SK-N-SH (cell line): ENCODE data around the gene NDUFS8. TPM values are rescaled to one million over a fixed set of nuclear protein-coding genes. Genes with fewer than 3 reads are reported as not detected.

Source experiments
- CTCF ChIA-PET: fragments of 300-600, 350-600 bp; formaldehyde crosslinking; extraction: SDS; loops from one replicate; lab custom pipeline; 2021; lab: Yijun Ruan, JAX
- POLR2A ChIA-PET: fragments of 350-600 bp; sonication (Branson Sonifier 250); formaldehyde crosslinking; extraction: SDS; loops from one replicate; lab custom pipeline; 2020; ENCODE audit warnings: antibody characterized with exemption, inconsistent platforms; lab: Yijun Ruan, JAX
- DNase-seq: peaks from one replicate; pipeline ENCODE4 v3.0.0; 2012
- H2AFZ ChIP-seq: fragments of 200-600 bp; sonication (generic); 2 replicates; pipeline ENCODE4 v1.8.1; 2016; ENCODE audit warnings: antibody characterized with exemption, mild to moderate bottlenecking, low read depth
- H3F3A ChIP-seq: fragments of 200-600 bp; sonication (generic); replicated peaks from 2 replicates; pipeline ENCODE3; 2016; ENCODE audit warnings: antibody characterized with exemption, mild to moderate bottlenecking; ENCODE audit not compliant: insufficient read depth
- H3K27ac ChIP-seq, 2 experiments: fragments of 200-500 bp in 1 of 2; fragments of 200-600 bp in 1 of 2; sonication (Bioruptor generic) in 1 of 2; sonication (generic), shearing (Covaris generic) in 1 of 2; 2 replicates each; pipeline versions ENCODE4 v1.5.1 to v1.6.1; 2014 to 2016; ENCODE audit warnings: low read depth in 2 of 2, inconsistent platforms in 1 of 2, low read length in 1 of 2, mild to moderate bottlenecking in 1 of 2, mixed read lengths in 1 of 2
- H3K27me3 ChIP-seq: fragments of 200-600 bp; sonication (generic), shearing (Covaris generic); 2 replicates; pipeline ENCODE4 v1.6.1; 2016; ENCODE audit warnings: mixed run types; ENCODE audit not compliant: insufficient read depth
- H3K36me3 ChIP-seq, 2 experiments: fragments of 200-500 bp in 1 of 2; fragments of 200-600 bp in 1 of 2; sonication (Bioruptor generic) in 1 of 2; sonication (generic) in 1 of 2; replicated peaks in 1 of 2; 2 replicates each; pipeline versions ENCODE3 to v1.5.1; 2014 to 2016; ENCODE audit warnings: low read length in 1 of 2, mild to moderate bottlenecking in 1 of 2; ENCODE audit not compliant: insufficient read depth in 2 of 2, control insufficient read depth in 1 of 2
- H3K4me1 ChIP-seq, 2 experiments: fragments of 200-500 bp in 1 of 2; fragments of 200-600 bp in 1 of 2; sonication (Bioruptor generic) in 1 of 2; sonication (generic), shearing (Covaris generic) in 1 of 2; 2 replicates each; pipeline versions ENCODE4 v1.5.1 to v1.6.1; 2014 to 2016; ENCODE audit warnings: low read depth in 1 of 2, low read length in 1 of 2, mixed run types in 1 of 2; ENCODE audit not compliant: insufficient read depth in 2 of 2, control insufficient read depth in 1 of 2
- H3K4me2 ChIP-seq: fragments of 200-600 bp; sonication (generic), shearing (Covaris generic); 2 replicates; pipeline ENCODE4 v1.6.1; 2017; ENCODE audit warnings: mixed run types
- H3K4me3 ChIP-seq, 2 experiments: fragments of 200-500 bp in 1 of 2; fragments of 200-600 bp in 1 of 2; sonication (Bioruptor generic) in 1 of 2; sonication (generic), shearing (Covaris generic) in 1 of 2; 2 replicates each; pipeline versions ENCODE4 v1.5.1 to v1.8.1; 2014 to 2016; ENCODE audit warnings: low read depth in 2 of 2, inconsistent platforms in 1 of 2, low read length in 1 of 2, mild to moderate bottlenecking in 1 of 2, mixed read lengths in 1 of 2, moderate library complexity in 1 of 2
- H3K79me2 ChIP-seq: fragments of 200-600 bp; sonication (generic); 2 replicates; pipeline ENCODE4 v1.8.1; 2017; ENCODE audit warnings: mild to moderate bottlenecking; ENCODE audit not compliant: insufficient read depth
- H3K9ac ChIP-seq: fragments of 200-600 bp; sonication (generic); 2 replicates; pipeline ENCODE4 v1.6.1; 2017; ENCODE audit warnings: mixed run types
- H3K9me2 ChIP-seq: fragments of 200-600 bp; sonication (generic); 2 replicates; pipeline ENCODE4 v1.6.1; 2017; ENCODE audit warnings: mixed run types
- H3K9me3 ChIP-seq: fragments of 200-600 bp; sonication (generic); 2 replicates; pipeline ENCODE4 v1.6.1; 2017; ENCODE audit warnings: mixed run types, mild to moderate bottlenecking, moderate library complexity
- H4K20me1 ChIP-seq: fragments of 200-600 bp; sonication (generic); 2 replicates; pipeline ENCODE4 v1.6.1; 2017; ENCODE audit warnings: mild to moderate bottlenecking, mixed run types; ENCODE audit not compliant: insufficient read depth
- EP300 ChIP-seq, 2 experiments: IDR thresholded peaks; 2 replicates each; pipeline versions ENCODE4 v1.4.0 to v1.6.1; 2012; ENCODE audit warnings: borderline replicate concordance in 1 of 2, low read depth in 1 of 2, low read length in 1 of 2
- FOXJ3 ChIP-seq: sonication (generic); formaldehyde crosslinking; IDR thresholded peaks from 2 replicates; pipeline ENCODE4 v1.5.1; 2020; ENCODE audit warnings: mild to moderate bottlenecking, missing genetic modification reagents
- IRF3 ChIP-seq: fragments of 150-350 bp; IDR thresholded peaks from 2 replicates; pipeline ENCODE4 v1.6.1; 2016; ENCODE audit warnings: mild to moderate bottlenecking, low read depth, low read length
- MAX ChIP-seq: IDR thresholded peaks from 2 replicates; pipeline ENCODE4 v1.4.0; 2012; ENCODE audit warnings: low read depth
- NFIC ChIP-seq: IDR thresholded peaks from 2 replicates; pipeline ENCODE4 v1.4.0; 2012; ENCODE audit warnings: borderline replicate concordance
- PBX3 ChIP-seq: IDR thresholded peaks from 2 replicates; pipeline ENCODE4; 2012
- POLR2AphosphoS5 ChIP-seq: IDR thresholded peaks from 2 replicates; pipeline ENCODE4 v1.6.1; 2012; ENCODE audit warnings: low read depth, low read length
- RXRA ChIP-seq: IDR thresholded peaks from 2 replicates; pipeline ENCODE4 v1.4.0; 2012; ENCODE audit warnings: low read depth, mild to moderate bottlenecking, borderline replicate concordance
- TAF1 ChIP-seq: IDR thresholded peaks from 2 replicates; pipeline ENCODE4 v1.6.1; 2012; ENCODE audit warnings: low read depth, mild to moderate bottlenecking, low read length, moderate library complexity, borderline replicate concordance
- TCF12 ChIP-seq: IDR thresholded peaks from 2 replicates; pipeline ENCODE4 v1.4.0; 2012
- TEAD4 ChIP-seq: IDR thresholded peaks from 2 replicates; pipeline ENCODE4 v1.4.0; 2012; ENCODE audit warnings: mild to moderate bottlenecking, borderline replicate concordance; ENCODE audit not compliant: insufficient read depth
- USF1 ChIP-seq: IDR thresholded peaks from 2 replicates; pipeline ENCODE4 v1.4.0; 2012; ENCODE audit warnings: low read depth, borderline replicate concordance
- USF2 ChIP-seq: fragments of 150-350 bp; IDR thresholded peaks from 2 replicates; pipeline ENCODE4 v1.6.1; 2017; ENCODE audit warnings: antibody characterized with exemption, low read length, low read depth, borderline replicate concordance
- WGBS: methylation state at CpG from one replicate; pipeline ENCODE4 v1.1.6; 2017; ENCODE audit warnings: low lambda C conversion rate; 5-methylcytosine and 5-hydroxymethylcytosine counted together
- polyA plus RNA-seq, 3 experiments: library from polyadenylated mRNA; depleted of rRNA; stranded (reverse); fragments of >200 nt; gene quantifications; 2 replicates each; pipeline ENCODE4 v1.2.3, GENCODE V29; 2012

Gene NDUFS8
- polyA plus RNA-seq, 1 of the 3 experiments (the other 2 are of a cell fraction), result 123 TPM

- CTCF ChIA-PET, result interaction anchor here (0.9 to 1.7 kb wide), 8 partner anchors 12 to 198 kb away, joined by 3 to 7 read pairs (median 3); no protein-coding TSS in a partner anchor
- peak within 1 kb of the TSS; percentile 25 to 96 for H3K27ac ChIP-seq
- no peaks in the 10 kb centered on the region for H3K36me3 ChIP-seq
- peak within 1 kb of the TSS; percentile 72 for H3K9ac ChIP-seq
- peak within 1 kb of the TSS; percentile 81 for H3K4me2 ChIP-seq
- H3K4me1 ChIP-seq, result peaks cover 30 to 44% of the 10 kb centered on the region in 2 experiments; a peak in 3 of 4 replicates
- 46% methylated on average over 20 of the region's 33 CpGs for WGBS
- peak; percentile 52 for DNase-seq
- H3K27me3 ChIP-seq, result no peaks in the 10 kb centered on the region
- H3K9me3 ChIP-seq, result no peaks in the 10 kb centered on the region
- H3K4me3 ChIP-seq, result peak within 1 kb of the TSS; percentile 2 to 18; a peak in 2 of 4 replicates
- H3K79me2 ChIP-seq, result peaks cover 18% of the 10 kb centered on the region
- H3F3A ChIP-seq, result peaks cover 18% of the 10 kb centered on the region
- POLR2A ChIA-PET, result interaction anchor here (0.6 kb wide), 1 partner anchor 32 kb away, joined by 3 read pairs; no protein-coding TSS in a partner anchor
- no peaks in the 10 kb centered on the region for H3K9me2 ChIP-seq
- no peaks in the 10 kb centered on the region for H4K20me1 ChIP-seq
- H2AFZ ChIP-seq, result peak within 1 kb of the TSS; percentile 73
- TF ChIP-seq FOXJ3 (CRISPR knock-in tag), result no peak
- no peak for TF ChIP-seq IRF3
- no peak for TF ChIP-seq TEAD4
- no peak for TF ChIP-seq USF1
- peak; percentile 42; the same call in 1 of the 2 replicates for TF ChIP-seq TCF12
- peak; percentile 50; the same call in 1 of the 2 replicates for TF ChIP-seq TAF1
- peak; percentile 28; the same call in 1 of the 2 replicates for TF ChIP-seq RXRA
- TF ChIP-seq USF2, result no peak
- TF ChIP-seq NFIC, result peak; percentile 79
- peak; percentile 88 for TF ChIP-seq MAX
- peak; percentile 15; the same call in 1 of the 2 replicates for TF ChIP-seq POLR2AphosphoS5
- no peak for TF ChIP-seq PBX3
- TF ChIP-seq EP300 (IDR thresholded peaks at IDR 0.05; ENCODE audit: borderline replicate concordance in 1 of 2, low read depth in 1 of 2, low read length in 1 of 2), result 0 out of 4 replicates have a peak, but pooled peaks of 1 of the 2 experiments have one; percentile 18
Observed at GRCh38 chr11:68010090-68011041, 20.1 kb upstream of the NDUFS8 start, which contains the start of gene ALDH3B1. TSS of gene ALDH3B1 (plus strand) at chr11:68010327. CDS start at chr11:68015298, 4,971 bp downstream.
